ENCODE measurements around the gene ASRGL1.
A peak's percentile ranks its signal among the peaks of the same experiment; 100 is the strongest.

ASRGL1 gene

DNA sequence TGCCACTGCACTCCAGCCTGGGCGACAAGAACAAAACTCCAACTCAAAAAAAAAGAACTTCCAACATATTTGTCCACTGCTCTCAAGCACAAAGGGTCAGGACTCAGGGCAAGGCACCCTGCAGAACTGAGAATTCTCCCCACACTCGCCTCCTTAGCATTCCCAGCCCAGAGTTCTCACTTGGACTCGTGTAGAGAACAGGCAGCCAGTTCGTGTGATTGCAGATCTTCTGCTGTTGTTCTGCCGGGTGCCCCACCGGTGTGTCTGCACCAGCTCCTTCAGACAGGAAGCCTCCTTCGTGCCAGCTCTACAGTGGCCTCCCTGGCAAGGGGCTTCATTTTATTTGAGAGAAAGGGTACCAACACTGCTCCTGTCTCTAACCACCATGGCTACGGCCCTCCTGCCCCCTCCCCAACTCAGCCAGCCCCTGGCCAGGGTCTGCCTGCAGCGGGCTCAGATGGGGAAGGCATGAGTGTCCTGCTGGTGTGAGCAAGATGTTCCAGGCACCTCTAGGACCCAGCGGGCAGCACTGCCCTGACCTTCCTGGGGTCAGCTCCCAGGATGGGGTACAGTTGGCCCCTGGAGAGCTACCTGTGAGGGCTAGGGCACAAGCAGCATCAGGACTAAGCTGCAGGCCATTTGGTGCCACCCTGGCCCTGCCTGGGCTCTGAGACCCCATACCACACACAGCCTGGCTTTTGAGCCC, 62.1 kb downstream of the ASRGL1 start:
- TF ChIP-seq, protein P1, sequence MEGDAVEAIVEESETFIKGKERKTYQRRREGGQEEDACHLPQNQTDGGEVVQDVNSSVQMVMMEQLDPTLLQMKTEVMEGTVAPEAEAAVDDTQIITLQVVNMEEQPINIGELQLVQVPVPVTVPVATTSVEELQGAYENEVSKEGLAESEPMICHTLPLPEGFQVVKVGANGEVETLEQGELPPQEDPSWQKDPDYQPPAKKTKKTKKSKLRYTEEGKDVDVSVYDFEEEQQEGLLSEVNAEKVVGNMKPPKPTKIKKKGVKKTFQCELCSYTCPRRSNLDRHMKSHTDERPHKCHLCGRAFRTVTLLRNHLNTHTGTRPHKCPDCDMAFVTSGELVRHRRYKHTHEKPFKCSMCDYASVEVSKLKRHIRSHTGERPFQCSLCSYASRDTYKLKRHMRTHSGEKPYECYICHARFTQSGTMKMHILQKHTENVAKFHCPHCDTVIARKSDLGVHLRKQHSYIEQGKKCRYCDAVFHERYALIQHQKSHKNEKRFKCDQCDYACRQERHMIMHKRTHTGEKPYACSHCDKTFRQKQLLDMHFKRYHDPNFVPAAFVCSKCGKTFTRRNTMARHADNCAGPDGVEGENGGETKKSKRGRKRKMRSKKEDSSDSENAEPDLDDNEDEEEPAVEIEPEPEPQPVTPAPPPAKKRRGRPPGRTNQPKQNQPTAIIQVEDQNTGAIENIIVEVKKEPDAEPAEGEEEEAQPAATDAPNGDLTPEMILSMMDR (IDR thresholded peaks at IDR 0.05; ENCODE audit: control insufficient read depth, insufficient read depth, low read depth, low read length, missing control alignments): no peak
- DNase-seq (ENCODE audit: low read depth): no peak
- H3K4me3 ChIP-seq (ENCODE audit: control insufficient read depth, low read depth, low read length): no peak overlapping the region

DNA sequence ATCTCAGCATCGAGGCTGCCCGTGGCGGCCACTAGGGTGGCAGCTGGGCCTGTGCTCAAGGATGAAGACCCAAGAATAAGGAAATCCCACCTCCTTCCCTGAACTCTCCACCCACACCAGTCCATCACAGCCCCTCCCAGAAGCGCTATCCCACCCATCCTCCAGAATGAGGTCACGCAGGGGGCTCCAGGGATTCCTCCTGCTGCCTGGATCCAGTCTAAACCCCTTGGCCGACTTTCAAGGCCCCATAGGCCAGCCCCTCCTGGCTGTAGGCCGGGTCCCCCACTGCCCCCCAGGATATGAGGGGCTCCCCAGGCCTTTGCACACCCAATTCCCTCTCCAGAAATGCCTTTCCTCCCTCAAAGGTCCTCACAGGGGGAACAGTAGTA, 62.6 kb downstream of the ASRGL1 start:
- no peak overlapping the region for H3K4me3 ChIP-seq (ENCODE audit: control insufficient read depth, low read depth, low read length)
- TF ChIP-seq, protein P1 (IDR thresholded peaks at IDR 0.05; ENCODE audit: control insufficient read depth, insufficient read depth, low read depth, low read length, missing control alignments): no peak
- DNase-seq (ENCODE audit: low read depth): no peak

DNA sequence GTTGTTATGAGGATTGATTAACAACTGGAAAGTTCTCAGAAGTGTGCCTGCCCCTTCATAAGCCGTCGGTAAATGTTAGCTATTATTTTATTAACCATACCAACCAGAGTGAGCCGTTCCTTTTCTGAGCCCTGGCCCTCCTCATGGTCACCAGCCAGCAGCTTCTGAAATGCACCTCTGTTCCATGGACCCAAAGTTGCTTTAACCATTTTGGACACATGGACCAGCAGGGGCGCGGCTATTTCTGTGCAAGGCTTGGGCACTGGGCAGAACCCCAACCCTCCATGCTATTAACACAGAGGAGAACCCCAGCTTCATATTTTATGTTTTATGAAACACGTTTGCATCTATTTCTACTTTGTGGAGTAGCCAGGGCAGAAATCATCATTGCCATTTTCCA, 63.0 kb downstream of the ASRGL1 start:
- H3K4me3 ChIP-seq (ENCODE audit: control insufficient read depth, low read depth, low read length): no peak overlapping the region
- TF ChIP-seq, protein P1 (IDR thresholded peaks at IDR 0.05; ENCODE audit: control insufficient read depth, insufficient read depth, low read depth, low read length, missing control alignments): no peak
- DNase-seq (ENCODE audit: low read depth): no peak

DNA sequence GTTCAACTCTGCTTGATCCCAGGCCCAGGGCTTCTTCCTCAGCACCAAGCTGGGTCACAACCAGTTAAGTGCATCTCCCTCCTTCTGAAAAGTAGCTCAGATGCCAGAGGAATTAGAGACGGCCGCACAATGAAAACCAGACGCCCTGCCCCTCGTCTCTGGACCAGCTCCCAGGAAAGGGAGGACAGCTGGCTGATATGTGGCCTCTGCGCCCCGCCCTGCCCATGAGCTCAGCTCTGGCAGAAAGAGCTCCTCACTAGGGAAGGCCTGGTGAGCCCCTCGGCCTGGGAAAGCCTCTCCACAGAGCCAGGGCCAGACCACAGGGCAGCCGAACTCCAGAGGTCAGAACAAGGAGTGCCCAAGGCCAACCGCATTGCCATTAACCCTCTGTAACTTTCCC, 63.5 kb downstream of the ASRGL1 start:
- peak; percentile 46 for DNase-seq (ENCODE audit: low read depth)
- H3K4me3 ChIP-seq (ENCODE audit: control insufficient read depth, low read depth, low read length): no peak overlapping the region
- TF ChIP-seq, protein P1 (IDR thresholded peaks at IDR 0.05; ENCODE audit: control insufficient read depth, insufficient read depth, low read depth, low read length, missing control alignments): no peak

DNA sequence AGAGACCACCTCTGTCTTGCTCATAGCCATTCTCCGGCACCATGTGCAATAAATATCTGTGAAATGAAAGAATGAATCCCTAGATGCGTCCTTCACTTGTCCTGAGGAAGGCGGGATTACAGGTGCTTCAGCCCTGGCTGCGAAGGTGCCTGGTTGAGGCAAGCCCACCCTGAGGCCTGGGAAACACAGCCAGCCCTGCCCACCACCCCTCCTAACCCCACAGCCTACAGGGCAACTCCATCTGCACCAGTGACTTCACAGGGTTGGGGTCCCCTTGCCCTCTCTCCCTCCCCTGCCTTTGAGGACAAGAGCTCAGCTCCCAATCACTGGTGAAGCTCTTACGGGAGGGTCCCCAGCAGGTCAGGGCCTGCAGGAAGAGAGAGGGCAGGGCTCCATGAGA, 64.1 kb downstream of the ASRGL1 start:
- no peak for DNase-seq (ENCODE audit: low read depth)
- TF ChIP-seq, protein P1 (IDR thresholded peaks at IDR 0.05; ENCODE audit: control insufficient read depth, insufficient read depth, low read depth, low read length, missing control alignments): no peak
- H3K4me3 ChIP-seq (ENCODE audit: control insufficient read depth, low read depth, low read length): no peak overlapping the region

DNA sequence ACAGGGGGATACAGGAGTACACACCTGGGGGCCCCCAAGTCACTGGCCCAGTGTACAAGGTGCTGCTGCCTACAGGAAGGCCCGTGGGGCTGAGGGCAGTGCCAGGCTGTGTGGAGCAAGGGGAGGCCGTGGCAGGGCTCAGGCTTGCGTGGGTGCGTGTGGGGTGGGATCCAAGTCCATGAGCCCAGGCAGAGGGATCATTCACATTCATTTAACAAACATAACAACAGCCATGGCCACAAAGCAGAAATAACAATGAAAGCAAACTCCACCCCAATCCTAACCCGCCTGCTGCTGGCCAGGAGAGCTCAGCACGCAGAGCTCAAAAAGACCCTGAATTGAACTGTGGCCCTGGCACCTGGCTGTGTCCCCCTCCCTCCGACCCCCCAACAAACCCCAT, 64.6 kb downstream of the ASRGL1 start:
- no peak overlapping the region for H3K4me3 ChIP-seq (ENCODE audit: control insufficient read depth, low read depth, low read length)
- no peak for DNase-seq (ENCODE audit: low read depth)
- TF ChIP-seq, protein P1 (IDR thresholded peaks at IDR 0.05; ENCODE audit: control insufficient read depth, insufficient read depth, low read depth, low read length, missing control alignments): no peak
